NCI-H187 treated with DMSO at 0.1 percent for 48 hours (cell line): Measurements from ENCODE around the gene SMLR1.
"Not testable (repeated sequence)": the region's sequence is repeated elsewhere in the genome, so short reads cannot be mapped to it uniquely, and the experiment has no call there.

Experiments
- DNase-seq: peaks from one replicate; lab custom pipeline; 2025; lab: John Stamatoyannopoulos, UW

The SMLR1 gene

GRCh38 chr6:130827247-130828149, at the start of gene SMLR1:
Gene SMLR1 (plus strand): TSS chr6:130827406. CDS start chr6:130827414, 8 bp downstream.
- DNase-seq, result no peak

- no peak for DNase-seq
Measured at GRCh38 chr6:130778946-130779657, 48.1 kb upstream of the SMLR1 start.

GRCh38 chr6:130779658-130780033, 47.6 kb upstream of the SMLR1 start:
- DNase-seq, result no peak

GRCh38 chr6:130780122-130780521, 47.1 kb upstream of the SMLR1 start:
- DNase-seq, result no peak

- DNase-seq, result no peak
Measured at GRCh38 chr6:130781557-130781956, 45.6 kb upstream of the SMLR1 start.

GRCh38 chr6:130783416-130784107, 43.6 kb upstream of the SMLR1 start:
- no peak for DNase-seq

GRCh38 chr6:130787726-130788500, 39.3 kb upstream of the SMLR1 start:
- no peak for DNase-seq

- DNase-seq, result no peak
Measured at GRCh38 chr6:130788954-130789353, 38.3 kb upstream of the SMLR1 start.

- no peak for DNase-seq
Measured at GRCh38 chr6:130794010-130794697, 33.1 kb upstream of the SMLR1 start.

- no peak for DNase-seq
Measured at GRCh38 chr6:130794738-130795137, 32.5 kb upstream of the SMLR1 start.

- DNase-seq, result no peak
Measured at GRCh38 chr6:130796313-130796905, 30.8 kb upstream of the SMLR1 start.

GRCh38 chr6:130797061-130797460, 30.1 kb upstream of the SMLR1 start:
- DNase-seq, result no peak

- not testable (repeated sequence) for DNase-seq
Measured at GRCh38 chr6:130801368-130801767, 25.8 kb upstream of the SMLR1 start.

GRCh38 chr6:130810307-130811030, 16.7 kb upstream of the SMLR1 start:
- DNase-seq, result no peak

GRCh38 chr6:130811932-130812331, 15.3 kb upstream of the SMLR1 start:
- DNase-seq, result no peak

GRCh38 chr6:130814506-130814905, 12.7 kb upstream of the SMLR1 start:
- DNase-seq, result no peak

GRCh38 chr6:130815200-130816071, 11.8 kb upstream of the SMLR1 start:
- no peak for DNase-seq

- no peak for DNase-seq
Measured at GRCh38 chr6:130822736-130823135, 4.5 kb upstream of the SMLR1 start.
